ENCODE data around the gene STRN3. TPM values are rescaled to one million over a fixed set of nuclear protein-coding genes. Genes with fewer than 3 reads are reported as not detected.

The STRN3 gene
- total RNA-seq, 4 donors from 2014 or later: 21.5 to 50.0 (median 29.5) TPM

DNA sequence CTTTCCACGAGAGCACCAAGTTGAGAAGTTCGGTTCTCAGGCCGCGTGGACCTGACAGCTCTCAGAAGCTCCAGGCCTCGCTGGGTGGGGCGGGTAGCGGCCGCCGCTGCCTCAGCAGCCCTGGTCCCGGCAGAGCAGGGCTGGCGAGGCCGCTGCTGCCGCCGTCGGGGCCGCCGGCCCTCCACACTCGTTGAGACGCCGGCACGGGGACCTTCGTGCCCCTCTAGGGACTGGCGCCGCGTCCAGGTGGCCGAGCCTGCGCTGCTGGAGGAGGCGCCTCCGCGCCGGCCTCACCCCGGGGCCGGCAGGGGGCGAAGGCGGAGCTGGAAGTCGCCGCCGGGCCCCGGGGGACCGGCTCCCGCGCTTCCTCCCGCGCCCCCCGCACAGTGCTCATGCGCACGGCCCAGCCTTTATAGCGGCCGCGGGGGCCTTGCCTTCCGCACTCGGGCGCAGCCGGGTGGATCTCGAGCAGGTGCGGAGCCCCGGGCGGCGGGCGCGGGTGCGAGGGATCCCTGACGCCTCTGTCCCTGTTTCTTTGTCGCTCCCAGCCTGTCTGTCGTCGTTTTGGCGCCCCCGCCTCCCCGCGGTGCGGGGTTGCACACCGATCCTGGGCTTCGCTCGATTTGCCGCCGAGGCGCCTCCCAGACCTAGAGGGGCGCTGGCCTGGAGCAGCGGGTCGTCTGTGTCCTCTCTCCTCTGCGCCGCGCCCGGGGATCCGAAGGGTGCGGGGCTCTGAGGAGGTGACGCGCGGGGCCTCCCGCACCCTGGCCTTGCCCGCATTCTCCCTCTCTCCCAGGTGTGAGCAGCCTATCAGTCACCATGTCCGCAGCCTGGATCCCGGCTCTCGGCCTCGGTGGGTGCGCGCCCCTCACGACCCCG lies 151.8 kb downstream of the STRN3 start, which contains the start of gene COCH:
Gene COCH, plus strand, starts transcription at position 440 of the 879 bp plus-strand sequence. Its CDS starts 380 bp downstream, at position 820.
- Histone ChIP-seq H3K4me1 (peaks cover 17% of the 10 kb centered on the region), H3K27me3 (peaks cover 49% of the 10 kb centered on the region), H3K4me3 (peak within 1 kb of the TSS; percentile 57), H3K9me3 (no peaks in the 10 kb centered on the region), H3K27ac (no peak within 1 kb of the TSS), H3K36me3 (no peaks in the 10 kb centered on the region)
- DNase-seq (ENCODE audit: low spot score in 2 of 2): no peak
- TF ChIP-seq POLR2AphosphoS5 (IDR thresholded peaks at IDR 0.05): no peak
- TF ChIP-seq, protein P1, sequence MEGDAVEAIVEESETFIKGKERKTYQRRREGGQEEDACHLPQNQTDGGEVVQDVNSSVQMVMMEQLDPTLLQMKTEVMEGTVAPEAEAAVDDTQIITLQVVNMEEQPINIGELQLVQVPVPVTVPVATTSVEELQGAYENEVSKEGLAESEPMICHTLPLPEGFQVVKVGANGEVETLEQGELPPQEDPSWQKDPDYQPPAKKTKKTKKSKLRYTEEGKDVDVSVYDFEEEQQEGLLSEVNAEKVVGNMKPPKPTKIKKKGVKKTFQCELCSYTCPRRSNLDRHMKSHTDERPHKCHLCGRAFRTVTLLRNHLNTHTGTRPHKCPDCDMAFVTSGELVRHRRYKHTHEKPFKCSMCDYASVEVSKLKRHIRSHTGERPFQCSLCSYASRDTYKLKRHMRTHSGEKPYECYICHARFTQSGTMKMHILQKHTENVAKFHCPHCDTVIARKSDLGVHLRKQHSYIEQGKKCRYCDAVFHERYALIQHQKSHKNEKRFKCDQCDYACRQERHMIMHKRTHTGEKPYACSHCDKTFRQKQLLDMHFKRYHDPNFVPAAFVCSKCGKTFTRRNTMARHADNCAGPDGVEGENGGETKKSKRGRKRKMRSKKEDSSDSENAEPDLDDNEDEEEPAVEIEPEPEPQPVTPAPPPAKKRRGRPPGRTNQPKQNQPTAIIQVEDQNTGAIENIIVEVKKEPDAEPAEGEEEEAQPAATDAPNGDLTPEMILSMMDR (IDR thresholded peaks at IDR 0.05): peak in 1 of 2 donors; percentile 26
- 9% methylated on average over 6 of the region's 99 CpGs for WGBS

DNA sequence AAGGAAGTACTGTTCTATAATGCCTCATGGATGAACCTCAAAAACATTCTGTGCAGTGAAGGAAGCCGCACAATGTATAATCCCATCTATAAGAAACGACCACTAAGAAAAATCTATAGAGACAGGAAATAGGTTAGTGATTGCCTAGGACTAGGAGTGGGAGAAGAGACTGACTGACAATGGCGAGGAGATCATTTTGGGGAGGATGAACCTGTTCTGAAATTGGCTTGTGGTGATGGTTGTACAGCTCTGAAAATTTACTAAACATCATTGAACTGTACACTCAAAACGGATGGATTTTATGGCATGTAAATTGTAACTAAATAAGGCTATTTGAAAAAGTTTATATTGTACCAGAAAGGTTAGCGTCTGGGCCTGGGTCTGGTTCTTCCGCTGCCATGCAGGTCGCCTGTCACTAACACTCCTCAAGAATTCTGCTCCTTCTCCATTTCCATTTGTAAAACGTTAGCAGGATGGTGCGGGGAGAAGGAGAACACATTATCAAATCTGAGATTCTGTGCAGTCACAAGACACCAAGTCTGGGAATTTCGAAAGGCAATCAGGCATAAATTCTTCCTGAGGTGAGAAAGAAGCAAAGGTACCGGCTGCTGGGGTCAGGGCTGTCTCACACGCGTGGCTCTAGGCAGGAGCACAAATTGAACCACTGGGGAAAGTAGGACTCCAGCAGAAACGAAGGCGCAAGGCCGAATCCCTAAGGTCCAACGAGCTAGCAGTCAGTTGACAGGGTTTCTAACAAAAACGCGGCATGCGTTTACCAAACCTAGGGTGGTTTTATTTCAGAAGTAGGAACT lies 152.7 kb downstream of the STRN3 start:
- no peaks in the 10 kb centered on the region for H3K9me3 ChIP-seq
- no peak for DNase-seq (ENCODE audit: low spot score in 2 of 2)
- WGBS: 74% methylated on average over 20 of the region's 20 CpGs
- H3K27ac ChIP-seq: no peak overlapping the region
- peak overlapping the region; percentile 57 for H3K4me3 ChIP-seq
- H3K4me1 ChIP-seq: peaks cover 17% of the 10 kb centered on the region
- TF ChIP-seq, protein P1 (IDR thresholded peaks at IDR 0.05): no peak
- TF ChIP-seq POLR2AphosphoS5 (IDR thresholded peaks at IDR 0.05) (no peak), EP300 (IDR thresholded peaks at IDR 0.05) (no peak), POLR2A (IDR thresholded peaks at IDR 0.05) (no peak)
- H3K36me3 ChIP-seq: no peaks in the 10 kb centered on the region
- H3K27me3 ChIP-seq: peaks cover 48% of the 10 kb centered on the region

DNA sequence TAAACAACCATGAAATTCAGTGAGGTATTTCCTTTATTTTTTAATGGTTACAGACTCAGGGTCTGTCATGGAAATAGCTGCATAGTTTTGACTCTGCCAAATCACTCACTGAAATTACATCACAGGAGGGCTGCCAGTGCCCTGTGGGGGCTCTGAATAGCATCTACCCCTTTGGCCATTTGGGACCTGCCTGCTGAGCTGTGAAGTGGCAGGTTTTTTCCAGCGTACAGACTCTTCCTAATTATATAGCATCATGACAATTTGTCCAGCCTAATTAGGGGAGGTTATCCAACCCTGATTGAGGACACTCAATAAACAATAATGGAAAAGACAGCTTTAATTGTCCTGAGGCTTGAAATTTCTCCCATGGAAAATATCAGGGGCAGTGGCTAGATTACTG lies 153.6 kb downstream of the STRN3 start:
- H3K27me3 ChIP-seq: peaks cover 49% of the 10 kb centered on the region
- no peaks in the 10 kb centered on the region for H3K9me3 ChIP-seq
- H3K4me3 ChIP-seq: no peak overlapping the region
- DNase-seq (ENCODE audit: low spot score in 2 of 2): no peak
- WGBS: 70% methylated on average over 1 of the region's 1 CpG
- TF ChIP-seq EP300 (IDR thresholded peaks at IDR 0.05) (no peak), POLR2A (IDR thresholded peaks at IDR 0.05) (no peak), POLR2AphosphoS5 (IDR thresholded peaks at IDR 0.05) (no peak)
- TF ChIP-seq, protein P1 (IDR thresholded peaks at IDR 0.05): no peak
- H3K27ac ChIP-seq: no peak overlapping the region
- no peaks in the 10 kb centered on the region for H3K36me3 ChIP-seq
- peaks cover 17% of the 10 kb centered on the region for H3K4me1 ChIP-seq

DNA sequence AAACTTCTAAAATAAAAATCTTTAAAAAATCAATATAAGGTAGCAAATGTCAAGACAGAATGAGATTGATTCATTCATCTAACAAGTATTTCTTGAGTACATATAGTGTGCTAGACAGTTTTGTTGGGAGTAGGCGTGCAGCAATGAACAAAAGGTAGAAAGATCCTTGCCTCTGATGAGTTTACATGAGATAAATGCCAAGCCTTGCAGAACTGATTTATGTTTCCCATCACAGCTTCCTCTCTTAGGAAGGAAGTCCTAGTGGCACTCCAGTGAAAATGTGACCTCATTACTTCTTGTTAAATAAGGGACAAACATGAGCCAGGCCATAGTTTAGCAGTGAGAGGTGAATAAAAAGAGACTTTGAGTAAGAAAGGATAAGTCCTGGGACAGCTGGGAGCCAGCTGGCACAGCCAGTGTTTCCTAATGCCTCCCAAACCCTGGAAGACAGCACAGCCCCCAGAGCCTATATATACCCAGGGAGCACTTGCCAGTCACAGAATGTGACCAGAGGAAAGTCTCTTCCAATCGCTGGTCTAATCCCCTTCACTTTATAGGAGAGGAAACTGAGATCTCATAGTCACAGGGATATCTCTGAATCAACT lies 156.5 kb downstream of the STRN3 start:
- Histone ChIP-seq H3K4me1 (peaks cover 9% of the 10 kb centered on the region), H3K9me3 (no peaks in the 10 kb centered on the region), H3K27me3 (peaks cover 27% of the 10 kb centered on the region), H3K27ac (no peak overlapping the region), H3K36me3 (no peaks in the 10 kb centered on the region), H3K4me3 (no peak overlapping the region)
- no peak for DNase-seq (ENCODE audit: low spot score in 2 of 2)
- no peak for TF ChIP-seq POLR2AphosphoS5 (IDR thresholded peaks at IDR 0.05)
- no peak for TF ChIP-seq EP300 (IDR thresholded peaks at IDR 0.05)
- TF ChIP-seq, protein P1 (IDR thresholded peaks at IDR 0.05): no peak
- no peak for TF ChIP-seq POLR2A (IDR thresholded peaks at IDR 0.05)
- 73% methylated on average over 2 of the region's 2 CpGs for WGBS
